GM18951 (cell line): Measurements from ENCODE around the gene KIRREL1.

Source experiments
- POLR2A ChIP-seq: IDR thresholded peaks from 4 replicates; pipeline ENCODE4 v1.6.1; 2011; ENCODE audit warnings: mild to moderate bottlenecking; ENCODE audit not compliant: insufficient read length, insufficient read depth; ENCODE audit errors: extremely low read depth
- in situ Hi-C: fragments of 300-500 bp; cut with MboI; formaldehyde crosslinking; loops from one replicate; pipeline ENCODE4 v1.12.0; 2022; ENCODE audit warnings: low sequenced_read_pairs, mixed read lengths, inconsistent platforms; ENCODE audit not compliant: unreplicated experiment

KIRREL1 gene

GRCh38 chr1:158019171-158019868 is 25.9 kb downstream of the KIRREL1 start:
- no peak for TF ChIP-seq POLR2A
- in situ Hi-C loops, result no loop called here

- in situ Hi-C loops, result no loop called here
- no peak for TF ChIP-seq POLR2A
These were observed 26.9 kb downstream of the KIRREL1 start for GRCh38 chr1:158020259-158020885.

- in situ Hi-C loops, result no loop called here
These were observed 27.6 kb downstream of the KIRREL1 start for GRCh38 chr1:158020886-158021620.

GRCh38 chr1:158021721-158022120 is 28.3 kb downstream of the KIRREL1 start:
- no peak for TF ChIP-seq POLR2A
- in situ Hi-C loops, result no loop called here

More at GRCh38 chr1:158020886-158021620, 27.6 kb downstream of the KIRREL1 start:
- TF ChIP-seq POLR2A, result no peak

- TF ChIP-seq POLR2A, result no peak
- in situ Hi-C loops, result no loop called here
These were observed 29.3 kb downstream of the KIRREL1 start for GRCh38 chr1:158022554-158023312.

- in situ Hi-C loops, result no loop called here
These were observed 31.3 kb downstream of the KIRREL1 start for GRCh38 chr1:158024737-158025136.

GRCh38 chr1:158025576-158026230 is 32.3 kb downstream of the KIRREL1 start:
- no peak for TF ChIP-seq POLR2A
- in situ Hi-C loops, result no loop called here

More at GRCh38 chr1:158024737-158025136, 31.3 kb downstream of the KIRREL1 start:
- TF ChIP-seq POLR2A, result no peak

- TF ChIP-seq POLR2A, result no peak
- in situ Hi-C loops, result no loop called here
These were observed 33.2 kb downstream of the KIRREL1 start for GRCh38 chr1:158026651-158027050.

GRCh38 chr1:158027508-158027907 is 34.1 kb downstream of the KIRREL1 start:
- no peak for TF ChIP-seq POLR2A
- in situ Hi-C loops, result no loop called here

GRCh38 chr1:158028969-158029368 is 35.5 kb downstream of the KIRREL1 start:
- TF ChIP-seq POLR2A, result no peak
- in situ Hi-C loops, result no loop called here

GRCh38 chr1:158035014-158035413 is 41.6 kb downstream of the KIRREL1 start:
- no peak for TF ChIP-seq POLR2A
- in situ Hi-C loops, result no loop called here

GRCh38 chr1:158035976-158036583 is 42.6 kb downstream of the KIRREL1 start:
- no peak for TF ChIP-seq POLR2A
- in situ Hi-C loops, result no loop called here
